T-cell (primary cell): ENCODE data around the gene NEDD1. TPM values are rescaled to one million over a fixed set of nuclear protein-coding genes. Genes with fewer than 3 reads are reported as not detected.

Experiments
- ATAC-seq, 4 experiments: fragments of 200-7000 bp in 3 of 4; fragments of 150-1000 bp in 1 of 4; cut with Tn5 transposase; replicated peaks in 1 of 4; 1 replicate in 3 of 4; 2 replicates in 1 of 4; pipeline ENCODE4 v1.10.0; 2021; ENCODE audit warnings: moderate library complexity in 3 of 4, mild to moderate bottlenecking in 2 of 4, moderate number of reproducible peaks in 1 of 4
- CTCF ChIA-PET, 2 donors: fragments of 300-600 bp; sonication (Branson Sonifier 250); formaldehyde crosslinking; loops; one replicate each; lab custom pipeline; 2022; ENCODE audit warnings: antibody characterized with exemption in 2 of 2; lab: Charles Lee
- POLR2A ChIA-PET, 2 donors: fragments of 300-600 bp; sonication (Branson Sonifier 250); formaldehyde crosslinking; loops; one replicate each; lab custom pipeline; 2022; ENCODE audit warnings: antibody characterized with exemption in 2 of 2; lab: Charles Lee
- DNase-seq, 35 experiments: peaks; one replicate each; pipeline versions ENCODE4 v3.0.0 to v3.0.0-alpha.2; 2013 to 2023
- H3K27ac ChIP-seq: one replicate; pipeline ENCODE4 v1.5.1; 2013; ENCODE audit warnings: low read length
- H3K27me3 ChIP-seq, 2 experiments: replicated peaks in 1 of 2; 1 replicate in 1 of 2; 2 replicates in 1 of 2; pipeline versions ENCODE4 v1.6.1 to v1.7.0; 2013; ENCODE audit warnings: low read length in 1 of 2, mixed read lengths in 1 of 2; ENCODE audit not compliant: control insufficient read depth in 2 of 2, insufficient read depth in 2 of 2; ENCODE audit errors: extremely low read depth in 1 of 2
- H3K36me3 ChIP-seq, 2 donors: 1 replicate in 1 of 2; 2 replicates in 1 of 2; pipeline versions ENCODE4 v1.6.1 to v1.7.0; 2013; ENCODE audit warnings: low read length in 1 of 2; ENCODE audit not compliant: control insufficient read depth in 2 of 2, insufficient read depth in 1 of 2; ENCODE audit errors: extremely low read depth in 1 of 2
- H3K4me1 ChIP-seq, 2 experiments: 1 replicate in 1 of 2; 2 replicates in 1 of 2; pipeline versions ENCODE4 v1.6.1 to v1.7.0; 2013; ENCODE audit warnings: low read length in 2 of 2, mixed read lengths in 1 of 2; ENCODE audit not compliant: insufficient read depth in 2 of 2, control insufficient read depth in 1 of 2; ENCODE audit errors: extremely low read depth in 1 of 2
- H3K4me3 ChIP-seq, 2 donors: 1 replicate in 1 of 2; 2 replicates in 1 of 2; pipeline versions ENCODE4 v1.5.1 to v1.7.0; 2013; ENCODE audit warnings: mild to moderate bottlenecking in 2 of 2, low read length in 1 of 2, moderate library complexity in 1 of 2; ENCODE audit not compliant: control insufficient read depth in 1 of 2; ENCODE audit errors: extremely low read depth in 1 of 2
- H3K9me3 ChIP-seq: 2 replicates; pipeline ENCODE4 v1.7.0; 2013
- H3K27ac Mint-ChIP-seq, 2 donors: one replicate each; pipeline ENCODE4 v1.8.0; 2020 to 2021; ENCODE audit warnings: mild to moderate bottlenecking in 2 of 2, mixed read lengths in 2 of 2
- H3K27me3 Mint-ChIP-seq, 2 donors: one replicate each; pipeline ENCODE4 v1.8.0; 2021 to 2022; ENCODE audit warnings: mixed read lengths in 2 of 2
- H3K36me3 Mint-ChIP-seq: one replicate; pipeline ENCODE4 v1.8.0; 2021; ENCODE audit warnings: mixed read lengths
- H3K4me1 Mint-ChIP-seq, 3 donors: one replicate each; pipeline ENCODE4 v1.8.0; 2020 to 2022; ENCODE audit warnings: mixed read lengths in 3 of 3, mild to moderate bottlenecking in 1 of 3
- H3K4me3 Mint-ChIP-seq, 3 donors: one replicate each; pipeline ENCODE4 v1.8.0; 2020 to 2022; ENCODE audit warnings: mild to moderate bottlenecking in 3 of 3, mixed read lengths in 3 of 3, moderate library complexity in 3 of 3
- H3K9me3 Mint-ChIP-seq, 3 donors: one replicate each; pipeline ENCODE4 v1.8.0; 2020 to 2022; ENCODE audit warnings: mixed read lengths in 3 of 3
- WGBS: methylation state at CpG from one replicate; pipeline ENCODE4 v1.1.5; 2013; ENCODE audit warnings: missing lambda C conversion rate; ENCODE audit not compliant: insufficient coverage; 5-methylcytosine and 5-hydroxymethylcytosine counted together
- total RNA-seq, 35 experiments: library from RNA in 6 of 35; stranded (reverse) in 6 of 35; fragments of 120-200 nt in 1 of 35; gene quantifications; one replicate each; pipeline versions ENCODE4 v1.2.1 to v1.2.4 and lab custom pipeline; 2013 to 2026

The NEDD1 gene
- total RNA-seq, 5 donors from 2014 or later (not counting 1 experiment from before 2014, with no cell fraction given) = 19.2 to 27.7 (median 23.6) TPM

DNA sequence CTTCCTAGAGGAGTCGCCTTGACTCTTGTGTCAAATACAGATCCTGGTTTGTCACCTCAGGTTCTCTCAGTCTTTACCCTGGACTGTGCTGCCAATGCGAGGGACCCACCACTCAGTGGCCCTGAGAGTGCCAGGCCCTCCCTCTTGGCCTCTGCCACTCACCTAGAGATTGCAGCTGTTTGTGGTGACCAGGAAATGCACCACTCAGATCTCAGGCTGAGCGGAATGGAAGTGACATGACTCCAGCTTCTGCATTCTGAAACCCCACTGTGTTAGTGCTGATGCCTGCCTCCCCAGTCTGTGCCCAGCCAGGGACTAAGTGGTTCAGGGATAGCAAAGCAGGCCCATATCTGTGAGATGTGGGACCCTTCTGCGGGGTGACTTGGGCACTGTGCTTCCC, 27.8 kb upstream of the NEDD1 start:
- H3K4me3 ChIP-seq = no peak overlapping the region
- H3K27me3 ChIP-seq = peaks cover 0 to 8% of the 10 kb centered on the region in 2 experiments
- no peaks in the 10 kb centered on the region for H3K36me3 Mint-ChIP-seq
- ChIA-PET CTCF (no interaction called here), POLR2A (no interaction called here)
- no peak overlapping the region for H3K27ac ChIP-seq
- ATAC-seq (no peak), DNase-seq (no peak)
- 80% methylated on average over 3 of the region's 4 CpGs for WGBS
- no peak overlapping the region for H3K4me3 Mint-ChIP-seq
- no peaks in the 10 kb centered on the region for H3K9me3 Mint-ChIP-seq
- peaks cover 9 to 17% of the 10 kb centered on the region in 2 donors for H3K27me3 Mint-ChIP-seq
- H3K27ac Mint-ChIP-seq = no peak overlapping the region
- no peaks in the 10 kb centered on the region for H3K9me3 ChIP-seq
- H3K4me1 ChIP-seq = no peaks in the 10 kb centered on the region
- no peaks in the 10 kb centered on the region for H3K36me3 ChIP-seq
- H3K4me1 Mint-ChIP-seq = no peaks in the 10 kb centered on the region

DNA sequence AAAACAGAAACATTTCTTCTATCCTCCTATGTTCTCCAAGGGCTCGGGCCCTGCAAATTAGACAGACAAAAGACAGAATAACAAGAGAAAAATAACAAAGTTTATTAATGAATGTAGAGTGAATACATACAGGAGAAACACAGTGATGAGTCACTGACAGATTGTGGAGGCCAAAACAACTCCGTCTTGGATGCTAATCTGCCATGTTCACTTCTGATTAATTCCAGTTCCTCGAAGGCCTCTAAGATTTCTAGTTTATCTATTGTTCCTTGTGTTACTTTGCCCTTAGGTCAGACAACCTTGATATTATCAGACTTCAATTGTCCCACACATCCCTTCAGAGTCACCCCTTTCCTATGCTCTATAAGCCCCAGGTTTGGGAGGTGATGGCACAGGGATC, 26.8 kb upstream of the NEDD1 start:
- Histone ChIP-seq H3K9me3 (no peaks in the 10 kb centered on the region), H3K27me3 (peaks cover 0 to 8% of the 10 kb centered on the region in 2 experiments), H3K27ac (no peak overlapping the region), H3K4me3 (no peak overlapping the region), H3K4me1 (no peaks in the 10 kb centered on the region), H3K36me3 (no peaks in the 10 kb centered on the region)
- H3K27me3 Mint-ChIP-seq = peaks cover 9 to 17% of the 10 kb centered on the region in 2 donors
- H3K9me3 Mint-ChIP-seq = no peaks in the 10 kb centered on the region
- CTCF ChIA-PET = no interaction called here
- POLR2A ChIA-PET = no interaction called here
- H3K4me3 Mint-ChIP-seq = no peak overlapping the region
- ATAC-seq = no peak
- no CpG with 5 or more reads among the region's 3 CpGs for WGBS
- no peak overlapping the region for H3K27ac Mint-ChIP-seq
- H3K36me3 Mint-ChIP-seq = no peaks in the 10 kb centered on the region
- no peaks in the 10 kb centered on the region for H3K4me1 Mint-ChIP-seq
- no peak for DNase-seq

DNA sequence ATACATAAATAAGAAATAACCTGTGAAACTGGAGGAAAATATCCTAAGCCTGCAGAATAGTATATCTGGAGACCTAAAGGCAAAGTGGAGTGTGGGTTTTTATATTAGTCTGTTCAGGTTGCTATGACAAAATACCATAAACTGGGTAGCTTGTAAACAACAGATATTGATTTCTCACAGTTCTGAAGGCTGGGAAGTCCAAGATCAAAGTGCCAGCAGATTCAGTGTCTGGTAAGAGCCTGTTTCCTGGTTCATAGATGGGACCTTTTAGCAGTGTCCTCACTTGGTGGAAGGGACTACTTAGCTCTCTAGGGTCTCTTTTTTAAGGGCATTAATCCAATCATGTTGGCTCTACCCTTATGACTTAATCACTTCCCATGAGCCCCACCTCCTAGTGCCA, 25.4 kb upstream of the NEDD1 start:
- Mint-ChIP-seq H3K4me3 (no peak overlapping the region), H3K9me3 (no peaks in the 10 kb centered on the region), H3K27me3 (peaks cover 8 to 12% of the 10 kb centered on the region in 2 donors), H3K27ac (no peak overlapping the region), H3K36me3 (no peaks in the 10 kb centered on the region), H3K4me1 (no peaks in the 10 kb centered on the region)
- DNase-seq = no peak
- POLR2A ChIA-PET = no interaction called here
- Histone ChIP-seq H3K9me3 (no peaks in the 10 kb centered on the region), H3K27me3 (peaks cover 0 to 8% of the 10 kb centered on the region in 2 experiments), H3K4me1 (no peaks in the 10 kb centered on the region), H3K36me3 (no peaks in the 10 kb centered on the region), H3K4me3 (no peak overlapping the region), H3K27ac (no peak overlapping the region)
- ATAC-seq = no peak
- CTCF ChIA-PET = no interaction called here

DNA sequence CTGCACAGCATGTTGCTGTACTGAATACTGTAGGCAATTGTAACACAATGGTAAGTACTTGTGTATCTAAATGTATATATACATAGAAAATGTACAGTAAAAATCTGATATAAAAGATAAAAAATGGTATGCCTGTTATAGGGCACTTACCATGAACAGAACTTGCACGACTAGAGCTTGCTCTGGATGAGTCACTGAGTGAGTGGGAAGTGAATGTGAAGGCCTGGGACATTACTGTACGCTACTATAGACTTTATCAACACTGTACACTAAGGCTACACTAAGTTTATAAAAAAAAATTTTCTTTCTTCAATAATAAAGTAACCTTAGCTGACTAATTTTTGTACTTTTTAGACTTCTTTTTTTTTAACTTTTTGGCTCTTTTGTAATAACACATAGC, 24.2 kb upstream of the NEDD1 start:
- H3K27me3 ChIP-seq = peaks cover 0 to 13% of the 10 kb centered on the region in 2 experiments
- no peaks in the 10 kb centered on the region for H3K4me1 Mint-ChIP-seq
- no peak overlapping the region for H3K27ac Mint-ChIP-seq
- no peaks in the 10 kb centered on the region for H3K9me3 Mint-ChIP-seq
- ATAC-seq (no peak), DNase-seq (no peak)
- no CpG with 5 or more reads among the region's 2 CpGs for WGBS
- H3K36me3 ChIP-seq = no peaks in the 10 kb centered on the region
- ChIA-PET CTCF (no interaction called here), POLR2A (no interaction called here)
- H3K4me3 ChIP-seq = no peak overlapping the region
- H3K36me3 Mint-ChIP-seq = no peaks in the 10 kb centered on the region
- H3K9me3 ChIP-seq = no peaks in the 10 kb centered on the region
- H3K27me3 Mint-ChIP-seq = peaks cover 5 to 10% of the 10 kb centered on the region in 2 donors
- no peak overlapping the region for H3K4me3 Mint-ChIP-seq
- H3K4me1 ChIP-seq = no peaks in the 10 kb centered on the region
- H3K27ac ChIP-seq = no peak overlapping the region

DNA sequence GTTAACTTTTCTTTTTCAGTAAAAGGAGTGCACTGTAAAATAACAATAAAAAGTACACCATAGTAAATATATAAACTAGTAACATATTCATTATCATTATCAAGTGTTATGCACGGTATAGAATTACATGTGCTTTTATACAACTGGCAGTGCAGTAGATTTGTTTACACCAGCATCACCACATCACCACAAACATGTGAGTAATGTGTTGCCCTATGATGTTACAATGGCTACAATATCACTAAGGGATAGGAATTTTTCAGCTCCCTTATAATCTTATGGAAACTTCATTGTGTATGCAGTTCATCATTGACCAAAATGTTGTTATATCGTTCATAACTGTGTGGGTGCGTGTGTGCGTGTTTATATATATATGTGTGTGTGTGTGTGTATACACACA, 23.5 kb upstream of the NEDD1 start:
- ATAC-seq = no peak
- Histone ChIP-seq H3K27ac (no peak overlapping the region), H3K4me1 (no peaks in the 10 kb centered on the region), H3K27me3 (peaks cover 0 to 9% of the 10 kb centered on the region in 2 experiments), H3K36me3 (no peaks in the 10 kb centered on the region), H3K4me3 (no peak overlapping the region), H3K9me3 (no peaks in the 10 kb centered on the region)
- WGBS = no CpG with 5 or more reads among the region's 4 CpGs
- Mint-ChIP-seq H3K4me1 (no peaks in the 10 kb centered on the region), H3K4me3 (no peak overlapping the region), H3K9me3 (no peaks in the 10 kb centered on the region), H3K36me3 (no peaks in the 10 kb centered on the region), H3K27me3 (peaks cover under 1 to 4% of the 10 kb centered on the region in 2 donors), H3K27ac (no peak overlapping the region)
- POLR2A ChIA-PET = no interaction called here
- no peak for DNase-seq
- CTCF ChIA-PET = no interaction called here

DNA sequence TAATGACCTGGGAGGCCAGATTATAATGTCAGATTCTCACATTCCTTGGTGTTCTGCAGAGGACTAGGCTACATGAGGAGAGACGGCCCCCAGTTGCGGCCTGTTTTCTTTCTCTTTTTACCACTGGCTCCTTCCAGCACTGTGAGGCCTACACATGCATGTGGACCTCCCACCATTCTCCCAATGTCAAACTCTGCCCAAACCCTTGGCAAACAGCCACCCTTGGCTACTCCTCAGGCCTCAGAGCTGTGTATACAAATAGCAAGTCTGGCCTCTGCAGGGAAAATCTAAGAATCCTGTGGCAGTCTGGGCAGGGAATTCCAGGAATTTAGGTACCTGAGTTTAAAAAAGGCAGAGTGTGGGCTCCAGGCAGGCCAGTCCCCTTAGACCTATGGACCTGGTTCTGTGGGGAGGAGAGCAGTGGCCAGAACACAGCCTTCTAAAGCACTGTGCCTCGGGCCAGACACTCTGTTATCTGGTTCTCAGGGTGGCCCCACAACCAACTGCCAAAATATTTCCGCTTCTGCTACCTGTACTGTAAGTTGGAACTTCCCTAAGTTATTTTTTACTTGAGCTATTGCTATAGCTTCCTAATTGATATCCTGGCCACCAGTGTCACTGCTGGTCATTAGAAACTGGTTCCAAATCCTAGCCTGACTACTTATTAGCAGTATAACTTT, 19.9 kb upstream of the NEDD1 start:
- Mint-ChIP-seq H3K27me3 (peaks cover 6 to 16% of the 10 kb centered on the region in 2 donors), H3K9me3 (no peaks in the 10 kb centered on the region), H3K4me3 (no peak overlapping the region), H3K27ac (no peak overlapping the region), H3K4me1 (no peaks in the 10 kb centered on the region), H3K36me3 (no peaks in the 10 kb centered on the region)
- Histone ChIP-seq H3K4me3 (no peak overlapping the region), H3K9me3 (no peaks in the 10 kb centered on the region), H3K36me3 (no peaks in the 10 kb centered on the region), H3K4me1 (no peaks in the 10 kb centered on the region), H3K27me3 (peaks cover 0 to 5% of the 10 kb centered on the region in 2 experiments), H3K27ac (no peak overlapping the region)
- ATAC-seq (no peak), DNase-seq (no peak)
- 73% methylated on average over 3 of the region's 4 CpGs for WGBS
- CTCF ChIA-PET = interaction anchor here in 1 of 2 donors (0.6 kb wide), 1 partner anchor 66 kb away, joined by 3 read pairs; no protein-coding TSS in a partner anchor
- POLR2A ChIA-PET = no interaction called here
